ENCODE results near the gene DNAH8.

- TF ChIP-seq CTCF (IDR thresholded peaks at IDR 0.05) (no peak), EZH2 (IDR thresholded peaks at IDR 0.05) (no peak), EZH2phosphoT487 (IDR thresholded peaks at IDR 0.05) (no peak)
Observed at GRCh38 chr6:38755874-38756273, 40.8 kb downstream of the DNAH8 start.

Data from neural progenitor cell (in vitro differentiated cells).